H1 (cell line): ENCODE measurements around the gene SLC25A36. TPM values are rescaled to one million over a fixed set of nuclear protein-coding genes. Genes with fewer than 3 reads are reported as not detected.

Experiments used
- CBX5 ChIP-seq: fragments of 300-800, 300-1000 bp; sonication (generic); IDR thresholded peaks from 2 replicates; pipeline ENCODE4 v1.7.1; 2016; ENCODE audit warnings: antibody characterized with exemption, low read length, low read depth
- CTBP2 ChIP-seq: IDR thresholded peaks from 2 replicates; pipeline ENCODE4 v1.7.0; 2011; ENCODE audit warnings: borderline replicate concordance, mild to moderate bottlenecking, moderate library complexity, mixed read lengths, low read length; ENCODE audit not compliant: insufficient read depth, insufficient read length
- NRF1 ChIP-seq: IDR thresholded peaks from 2 replicates; pipeline ENCODE4 v1.6.1; 2011; ENCODE audit warnings: mild to moderate bottlenecking, low read depth, low read length, improper control_type of control experiment
- SP4 ChIP-seq: IDR thresholded peaks from 2 replicates; pipeline ENCODE4 v1.6.1; 2012; ENCODE audit warnings: low read length, inconsistent platforms
- SUZ12 ChIP-seq: fragments of 200-600 bp; sonication (generic); IDR thresholded peaks from 2 replicates; pipeline ENCODE4 v1.6.1; 2012; ENCODE audit warnings: mild to moderate bottlenecking, inconsistent platforms, low read length, moderate library complexity, mixed read lengths
- polyA plus RNA-seq, 7 experiments: library from polyadenylated mRNA; depleted of rRNA in 3 of 7; stranded (reverse) in 5 of 7; unstranded in 2 of 7; fragments of >200 nt in 5 of 7; fragments of 200-250 nt in 2 of 7; gene quantifications; 1 replicate in 5 of 7; 2 replicates in 1 of 7; 4 replicates in 1 of 7; pipeline versions ENCODE4 v1.2.1 to v1.2.3, GENCODE V29; 2011 to 2013; ENCODE audit warnings: missing spikeins in 2 of 7, mixed read lengths in 2 of 7
- total RNA-seq: library from RNA; stranded (reverse); fragmentation: NEBNext Ultra II Directional; extraction: Animal tissue kit (Norgen Biotek cat#: 25700); gene quantifications from 2 replicates; pipeline ENCODE4 v1.2.1, GENCODE V29; 2021

SLC25A36 gene
- total and polyA plus RNA-seq, 2 of the 8 experiments (the other 6 are each of a cell fraction or from before 2014, with no cell fraction given), result 42.9 to 71.8 TPM

DNA sequence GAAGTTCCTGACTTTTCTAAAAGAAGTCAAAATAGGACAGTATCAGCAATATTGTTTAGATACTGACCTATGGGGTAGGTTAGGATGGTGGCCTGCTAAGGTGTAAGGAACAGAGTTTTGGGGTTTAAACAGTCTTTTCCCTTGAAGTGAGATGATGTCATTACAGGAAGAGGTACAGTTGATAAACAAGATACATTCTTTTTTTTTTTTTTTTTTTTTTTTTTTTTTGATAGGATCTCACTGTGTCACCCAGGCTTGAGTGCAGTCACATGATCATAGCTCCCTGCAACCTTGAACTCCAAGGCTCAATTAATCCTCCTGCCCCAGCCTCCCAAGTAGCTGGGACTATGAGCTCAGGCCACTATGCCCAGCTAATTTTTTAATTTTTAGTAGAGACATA is 33.3 kb downstream of the SLC25A36 start (continued):
- TF ChIP-seq SUZ12, result no peak
- TF ChIP-seq CBX5, result no peak
- no peak for TF ChIP-seq NRF1
- TF ChIP-seq SP4, result no peak
- no peak for TF ChIP-seq CTBP2
- TF ChIP-seq, all 59 proteins: peak for 0
